Mesendoderm (in vitro differentiated cells): ENCODE measurements around the gene PIGQ.

Experiments used
- DNase-seq: peaks from one replicate; pipeline ENCODE4 v3.0.0; 2013
- H2AK5ac ChIP-seq: 2 replicates; pipeline ENCODE4 v1.6.1; 2013; ENCODE audit warnings: low read length, inconsistent platforms
- H2BK120ac ChIP-seq: 2 replicates; pipeline ENCODE4 v1.6.1; 2013; ENCODE audit warnings: low read depth, mild to moderate bottlenecking, low read length, moderate library complexity, mixed read lengths
- H2BK15ac ChIP-seq: replicated peaks from 2 replicates; pipeline ENCODE4 v1.6.1; 2013; ENCODE audit warnings: low read depth, mild to moderate bottlenecking, moderate library complexity
- H2BK5ac ChIP-seq: 2 replicates; pipeline ENCODE4 v1.6.1; 2013; ENCODE audit warnings: low read length, inconsistent platforms
- H3K18ac ChIP-seq: 2 replicates; pipeline ENCODE4 v1.6.1; 2013; ENCODE audit warnings: mild to moderate bottlenecking, low read length, mixed read lengths
- H3K23ac ChIP-seq: one replicate; pipeline ENCODE4 v1.6.1; 2013; ENCODE audit warnings: low read length
- H3K27ac ChIP-seq: 2 replicates; pipeline ENCODE4 v1.5.1; 2013; ENCODE audit warnings: low read depth, mild to moderate bottlenecking, inconsistent platforms, low read length, moderate library complexity
- H3K27me3 ChIP-seq: 2 replicates; pipeline ENCODE4 v1.6.1; 2013; ENCODE audit warnings: low read length, control low read depth, mild to moderate bottlenecking, inconsistent platforms; ENCODE audit not compliant: insufficient read depth, poor library complexity
- H3K36me3 ChIP-seq: 2 replicates; pipeline ENCODE4 v1.6.1; 2013; ENCODE audit warnings: low read length, inconsistent platforms; ENCODE audit not compliant: control insufficient read depth, insufficient read depth
- H3K4ac ChIP-seq: one replicate; pipeline ENCODE4 v1.6.1; 2013; ENCODE audit warnings: low read depth, mild to moderate bottlenecking, low read length, moderate library complexity
- H3K4me1 ChIP-seq: 2 replicates; pipeline ENCODE4 v1.6.1; 2013; ENCODE audit warnings: low read depth, low read length, inconsistent platforms; ENCODE audit not compliant: control insufficient read depth
- H3K4me2 ChIP-seq: 2 replicates; pipeline ENCODE4 v1.6.1; 2013; ENCODE audit warnings: low read length
- H3K4me3 ChIP-seq: 2 replicates; pipeline ENCODE4 v1.5.1; 2013; ENCODE audit warnings: mild to moderate bottlenecking, low read length
- H3K56ac ChIP-seq: one replicate; pipeline ENCODE4 v1.6.1; 2013; ENCODE audit warnings: low read length
- H3K79me1 ChIP-seq: 2 replicates; pipeline ENCODE4 v1.6.1; 2013; ENCODE audit warnings: low read length, inconsistent platforms
- H3K79me2 ChIP-seq: 2 replicates; pipeline ENCODE4 v1.6.1; 2013; ENCODE audit warnings: mild to moderate bottlenecking, low read length; ENCODE audit not compliant: control insufficient read depth, insufficient read depth
- H3K9ac ChIP-seq: 2 replicates; pipeline ENCODE4 v1.6.1; 2013; ENCODE audit warnings: low read length, inconsistent platforms
- H4K5ac ChIP-seq: one replicate; pipeline ENCODE4 v1.6.1; 2013; ENCODE audit warnings: low read length
- H4K8ac ChIP-seq: one replicate; pipeline ENCODE4 v1.6.1; 2013; ENCODE audit warnings: low read depth, mild to moderate bottlenecking, control low read depth, low read length, moderate library complexity
- WGBS: extraction: QIAGEN DNeasy Blood & Tissue Kit; methylation state at CpG from one replicate; pipeline ENCODE4 v1.1.7; 2013; ENCODE audit warnings: low lambda C conversion rate, missing lambda C conversion rate; ENCODE audit not compliant: insufficient coverage; ENCODE audit errors: extremely low coverage; 5-methylcytosine and 5-hydroxymethylcytosine counted together

PIGQ gene

DNA sequence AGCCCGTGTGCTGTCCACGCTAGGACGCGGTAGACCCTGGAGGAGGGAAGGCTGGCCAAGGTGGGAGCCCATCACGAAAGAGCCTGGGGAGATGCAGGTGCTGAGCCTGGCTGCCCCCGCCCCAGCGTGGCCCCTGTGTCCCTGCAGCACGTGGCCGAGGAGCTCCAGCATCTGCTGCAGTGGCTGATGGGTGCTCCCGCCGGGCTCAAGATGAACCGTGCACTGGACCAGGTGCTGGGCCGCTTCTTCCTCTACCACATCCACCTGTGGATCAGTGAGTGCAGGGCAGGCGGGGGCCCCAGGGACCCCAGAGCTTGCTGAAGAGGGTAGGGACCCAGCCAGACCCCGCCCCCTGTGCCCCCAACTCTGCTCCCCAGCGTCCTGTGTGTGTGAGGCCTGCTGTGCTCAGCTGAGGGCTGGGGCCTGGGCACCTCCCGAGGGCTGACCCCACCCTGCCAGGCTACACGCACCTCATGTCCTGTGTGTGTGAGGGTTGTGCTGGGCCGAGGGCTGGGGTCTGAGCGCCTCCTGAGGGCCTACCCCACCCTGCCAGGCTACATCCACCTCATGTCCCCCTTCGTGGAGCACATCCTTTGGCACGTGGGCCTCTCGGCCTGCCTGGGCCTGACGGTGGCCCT is 8.6 kb downstream of the PIGQ start:
- Histone ChIP-seq H4K8ac (no peak overlapping the region), H4K5ac (no peak overlapping the region), H3K23ac (no peak overlapping the region), H3K27ac (no peak overlapping the region), H3K18ac (no peak overlapping the region), H3K79me1 (no peaks in the 10 kb centered on the region), H3K4me3 (no peak overlapping the region), H3K4me1 (no peaks in the 10 kb centered on the region), H3K4ac (no peak overlapping the region), H3K36me3 (no peaks in the 10 kb centered on the region), H3K27me3 (no peaks in the 10 kb centered on the region), H3K56ac (peak overlapping the region; percentile 65), H2AK5ac (no peak overlapping the region), H3K79me2 (no peaks in the 10 kb centered on the region), H3K4me2 (no peak overlapping the region), H2BK15ac (no peak overlapping the region), H2BK120ac (no peak overlapping the region), H2BK5ac (no peak overlapping the region), H3K9ac (peak overlapping the region; percentile 4)
- WGBS, result no CpG with 5 or more reads among the region's 24 CpGs
- no peak for DNase-seq

DNA sequence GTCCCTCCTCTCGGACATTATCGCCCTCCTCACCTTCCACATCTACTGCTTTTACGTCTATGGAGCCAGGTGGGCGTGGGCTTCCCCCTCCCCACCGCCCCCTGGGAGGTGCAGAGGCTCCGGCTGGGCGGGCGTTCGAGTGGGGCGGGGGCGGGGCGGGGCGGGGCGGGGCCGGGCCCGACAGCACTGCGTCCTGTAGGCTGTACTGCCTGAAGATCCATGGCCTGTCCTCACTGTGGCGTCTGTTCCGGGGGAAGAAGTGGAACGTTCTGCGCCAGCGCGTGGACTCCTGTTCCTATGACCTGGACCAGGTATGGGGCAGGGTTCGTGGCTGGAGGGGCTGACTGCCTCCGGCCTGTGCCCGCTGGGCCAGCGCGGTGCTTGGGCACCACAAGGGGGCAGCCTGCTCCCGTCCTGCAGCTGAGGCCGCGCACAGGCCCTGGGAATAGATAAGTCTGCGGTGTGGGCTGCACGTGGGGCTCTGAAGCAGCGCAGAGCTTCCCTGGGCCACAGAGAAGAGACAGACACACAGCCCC is 9.2 kb downstream of the PIGQ start:
- Histone ChIP-seq H3K4ac (no peak overlapping the region), H2BK120ac (no peak overlapping the region), H4K5ac (no peak overlapping the region), H3K23ac (no peak overlapping the region), H3K27ac (no peak overlapping the region), H2BK15ac (no peak overlapping the region), H2AK5ac (no peak overlapping the region), H3K56ac (peak overlapping the region; percentile 78), H3K4me2 (peak overlapping the region; percentile 63), H3K9ac (peak overlapping the region; percentile 61), H4K8ac (no peak overlapping the region), H3K36me3 (no peaks in the 10 kb centered on the region), H3K79me1 (no peaks in the 10 kb centered on the region), H3K79me2 (no peaks in the 10 kb centered on the region), H3K4me3 (no peak overlapping the region), H3K27me3 (no peaks in the 10 kb centered on the region), H2BK5ac (no peak overlapping the region), H3K4me1 (no peaks in the 10 kb centered on the region), H3K18ac (no peak overlapping the region)
- no CpG with 5 or more reads among the region's 34 CpGs for WGBS
- DNase-seq, result peak; percentile 89

DNA sequence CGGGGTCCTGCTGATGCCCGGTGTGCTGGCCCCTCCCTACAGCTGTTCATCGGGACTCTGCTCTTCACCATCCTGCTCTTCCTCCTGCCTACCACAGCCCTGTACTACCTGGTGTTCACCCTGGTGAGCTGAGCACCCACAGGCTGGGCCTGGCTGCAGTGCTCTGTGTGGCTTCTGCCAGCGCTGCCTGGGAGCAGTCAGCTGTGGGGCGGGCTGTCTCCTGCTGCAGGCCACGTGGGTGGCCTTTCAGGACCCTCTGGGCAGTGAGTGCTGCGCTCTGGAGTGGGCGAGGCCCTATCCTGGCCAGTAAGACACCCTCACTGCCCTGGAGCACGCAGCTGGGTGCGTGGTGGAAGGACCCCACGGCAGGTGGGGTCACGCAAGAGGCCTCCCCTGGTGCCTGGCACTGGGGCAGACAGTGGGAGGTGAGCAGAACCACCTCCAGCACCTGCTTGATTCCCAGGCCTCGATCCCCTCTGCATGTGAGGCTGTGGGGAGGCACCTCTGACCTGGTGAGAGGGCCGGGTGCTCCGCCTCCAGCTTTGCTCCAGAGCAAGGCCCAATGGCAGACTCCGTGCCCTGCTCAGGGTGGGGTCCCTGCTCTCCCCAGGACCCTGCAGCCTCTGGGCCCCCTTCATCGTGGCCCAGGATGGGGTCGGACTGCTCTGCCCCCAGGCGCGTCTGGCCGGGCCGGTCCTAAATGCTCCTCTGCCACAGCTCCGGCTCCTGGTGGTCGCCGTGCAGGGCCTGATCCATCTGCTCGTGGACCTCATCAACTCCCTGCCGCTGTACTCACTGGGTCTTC is 10.6 kb downstream of the PIGQ start:
- Histone ChIP-seq H3K9ac (no peak overlapping the region), H3K79me1 (no peaks in the 10 kb centered on the region), H3K4me1 (no peaks in the 10 kb centered on the region), H3K4ac (no peak overlapping the region), H3K56ac (no peak overlapping the region), H3K18ac (no peak overlapping the region), H2BK15ac (no peak overlapping the region), H2BK120ac (no peak overlapping the region), H3K4me3 (no peak overlapping the region), H3K36me3 (no peaks in the 10 kb centered on the region), H3K4me2 (no peak overlapping the region), H3K27me3 (no peaks in the 10 kb centered on the region), H3K79me2 (no peaks in the 10 kb centered on the region), H2BK5ac (no peak overlapping the region), H3K23ac (peak overlapping the region; percentile 24), H4K8ac (no peak overlapping the region), H3K27ac (no peak overlapping the region), H2AK5ac (no peak overlapping the region), H4K5ac (no peak overlapping the region)
- DNase-seq, result no peak
- WGBS, result no CpG with 5 or more reads among the region's 27 CpGs

DNA sequence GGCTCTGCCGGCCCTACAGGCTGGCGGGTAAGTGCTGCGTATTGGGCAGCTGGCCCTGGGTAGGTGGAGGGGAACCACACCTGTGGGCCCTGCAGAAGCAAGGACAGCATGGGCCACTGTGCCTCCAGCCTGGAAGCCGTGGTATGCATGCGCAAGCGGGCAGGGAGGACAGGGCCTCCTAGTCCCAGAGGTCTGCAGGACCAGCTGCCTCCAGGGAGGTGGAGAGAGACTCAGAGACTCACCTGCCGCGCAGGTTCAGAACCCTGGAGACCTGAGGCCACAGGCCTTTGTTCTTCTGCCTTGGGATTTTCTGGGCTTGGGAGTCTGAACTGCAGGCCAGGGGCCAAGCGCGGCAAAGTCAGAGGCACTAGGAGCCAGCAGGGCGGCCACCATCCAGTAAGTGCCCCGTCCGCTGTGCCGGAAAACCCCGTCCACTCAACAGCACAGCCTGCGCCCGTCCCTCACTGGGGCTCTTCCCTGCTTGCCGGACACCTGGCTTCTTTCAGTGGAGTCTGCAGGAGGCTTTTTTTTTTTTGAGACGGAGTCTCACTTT is 11.3 kb downstream of the PIGQ start:
- Histone ChIP-seq H2AK5ac (no peak overlapping the region), H3K79me1 (no peaks in the 10 kb centered on the region), H3K9ac (no peak overlapping the region), H2BK120ac (no peak overlapping the region), H3K4me3 (no peak overlapping the region), H3K18ac (no peak overlapping the region), H4K5ac (no peak overlapping the region), H3K27me3 (no peaks in the 10 kb centered on the region), H2BK15ac (no peak overlapping the region), H3K4ac (no peak overlapping the region), H3K56ac (no peak overlapping the region), H4K8ac (no peak overlapping the region), H3K79me2 (no peaks in the 10 kb centered on the region), H3K4me2 (no peak overlapping the region), H3K23ac (no peak overlapping the region), H3K4me1 (no peaks in the 10 kb centered on the region), H3K36me3 (no peaks in the 10 kb centered on the region), H2BK5ac (no peak overlapping the region), H3K27ac (no peak overlapping the region)
- WGBS, result no CpG with 5 or more reads among the region's 19 CpGs
- DNase-seq, result no peak

DNA sequence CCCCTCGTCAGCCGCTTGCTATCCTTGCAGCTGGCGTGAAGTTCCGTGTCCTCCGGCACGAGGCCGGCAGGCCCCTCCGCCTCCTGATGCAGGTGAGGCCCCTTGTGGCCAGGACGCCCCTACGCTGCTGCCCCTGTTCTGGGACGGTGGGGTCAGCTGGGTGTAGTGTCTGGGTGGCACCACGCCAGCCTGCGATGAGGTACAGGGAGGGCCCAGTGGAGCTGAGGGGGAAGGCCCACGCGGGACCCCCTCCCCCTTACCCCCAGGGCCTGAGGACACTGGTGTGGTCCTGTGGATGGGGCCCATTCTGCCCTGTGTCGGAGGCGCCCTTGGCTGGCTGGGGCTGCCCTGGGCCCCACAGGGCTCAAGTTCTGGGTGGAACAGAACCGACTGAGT is 12.4 kb downstream of the PIGQ start:
- H3K36me3 ChIP-seq, result no peaks in the 10 kb centered on the region
- no CpG with 5 or more reads among the region's 18 CpGs for WGBS
- no peak overlapping the region for H3K9ac ChIP-seq
- H2AK5ac ChIP-seq, result no peak overlapping the region
- H2BK15ac ChIP-seq, result no peak overlapping the region
- no peak overlapping the region for H2BK5ac ChIP-seq
- no peak overlapping the region for H3K4me3 ChIP-seq
- H4K5ac ChIP-seq, result no peak overlapping the region
- no peak overlapping the region for H3K23ac ChIP-seq
- no peak overlapping the region for H3K56ac ChIP-seq
- H2BK120ac ChIP-seq, result no peak overlapping the region
- no peak overlapping the region for H3K4me2 ChIP-seq
- no peaks in the 10 kb centered on the region for H3K79me1 ChIP-seq
- DNase-seq, result no peak
- H3K4ac ChIP-seq, result no peak overlapping the region
- no peaks in the 10 kb centered on the region for H3K27me3 ChIP-seq
- no peak overlapping the region for H4K8ac ChIP-seq
- H3K27ac ChIP-seq, result no peak overlapping the region
- H3K79me2 ChIP-seq, result no peaks in the 10 kb centered on the region
- no peaks in the 10 kb centered on the region for H3K4me1 ChIP-seq
- H3K18ac ChIP-seq, result no peak overlapping the region
